KMS-11 (cell line): ENCODE measurements around the gene CLOCK.
A peak's percentile ranks its signal among the peaks of the same experiment; 100 is the strongest.

Experiments used
- H2AFZ ChIP-seq: fragments of 200-600 bp; sonication (generic); 2 replicates; pipeline ENCODE4 v1.6.1; 2016; ENCODE audit warnings: antibody characterized with exemption, mixed run types, low read depth
- H3K27ac ChIP-seq: fragments of 200-600 bp; sonication (generic); 2 replicates; pipeline ENCODE4 v1.6.1; 2016; ENCODE audit warnings: mild to moderate bottlenecking, mixed run types
- H3K27me3 ChIP-seq: fragments of 200-600 bp; sonication (generic); 2 replicates; pipeline ENCODE4 v1.6.1; 2017; ENCODE audit warnings: mild to moderate bottlenecking, low read depth, mixed run types, moderate library complexity; ENCODE audit not compliant: insufficient read depth
- H3K36me3 ChIP-seq: fragments of 200-600 bp; sonication (generic); 2 replicates; pipeline ENCODE4 v1.6.1; 2017; ENCODE audit warnings: mild to moderate bottlenecking, mixed run types; ENCODE audit not compliant: insufficient read depth
- H3K4me1 ChIP-seq: fragments of 200-600 bp; sonication (generic); 2 replicates; pipeline ENCODE4 v1.6.1; 2016; ENCODE audit warnings: mild to moderate bottlenecking, low read depth, mixed run types; ENCODE audit not compliant: poor library complexity, severe bottlenecking
- H3K4me2 ChIP-seq: fragments of 200-600 bp; sonication (generic); 2 replicates; pipeline ENCODE4 v1.7.0; 2016; ENCODE audit warnings: mild to moderate bottlenecking, mixed run types
- H3K4me3 ChIP-seq: fragments of 200-600 bp; sonication (generic); IDR thresholded peaks from 2 replicates; pipeline ENCODE4 v1.6.1; 2017; ENCODE audit warnings: low read depth, low read length, mixed read lengths; ENCODE audit not compliant: insufficient read depth
- H3K79me2 ChIP-seq: fragments of 200-600 bp; sonication (generic); 2 replicates; pipeline ENCODE4 v1.6.1; 2016; ENCODE audit warnings: low read depth, mixed run types; ENCODE audit not compliant: insufficient read depth
- H3K9ac ChIP-seq: fragments of 200-600 bp; sonication (generic); 2 replicates; pipeline ENCODE4 v1.6.1; 2016; ENCODE audit warnings: mild to moderate bottlenecking, mixed run types
- H4K20me1 ChIP-seq: fragments of 200-600 bp; sonication (generic); 2 replicates; pipeline ENCODE4 v1.6.1; 2016; ENCODE audit warnings: mild to moderate bottlenecking, mixed run types; ENCODE audit not compliant: insufficient read depth
- TF ChIP-seq, protein P1 (sequence below): fragments of 200-600 bp; sonication (generic); conservative IDR thresholded peaks from 2 replicates; pipeline ENCODE4 v1.6.1; 2017; ENCODE audit warnings: low read depth, mild to moderate bottlenecking, antibody characterized with exemption, low read length, moderate library complexity, mixed read lengths

CLOCK gene

DNA sequence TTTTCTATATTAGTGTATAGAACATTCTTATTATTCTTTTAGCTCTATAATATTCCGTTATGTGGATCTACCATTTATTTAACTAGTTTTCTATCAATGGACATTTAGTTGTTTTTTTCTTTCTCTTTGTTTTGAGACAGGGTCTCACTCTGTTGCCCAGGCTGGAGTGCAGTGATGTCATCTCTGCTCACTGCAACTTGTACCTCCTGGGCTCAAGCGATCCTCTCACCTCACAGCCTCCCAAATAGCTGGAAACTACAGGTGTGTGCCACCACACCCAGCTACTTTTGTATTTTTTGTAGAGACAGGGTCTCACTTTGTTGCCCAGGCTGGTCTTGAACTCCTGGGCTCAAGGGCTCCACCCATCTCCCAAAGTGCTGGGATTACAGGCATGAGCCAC lies 140.2 kb downstream of the CLOCK start:
- peaks cover 80% of the 10 kb centered on the region for H3K79me2 ChIP-seq
- TF ChIP-seq, protein P1, sequence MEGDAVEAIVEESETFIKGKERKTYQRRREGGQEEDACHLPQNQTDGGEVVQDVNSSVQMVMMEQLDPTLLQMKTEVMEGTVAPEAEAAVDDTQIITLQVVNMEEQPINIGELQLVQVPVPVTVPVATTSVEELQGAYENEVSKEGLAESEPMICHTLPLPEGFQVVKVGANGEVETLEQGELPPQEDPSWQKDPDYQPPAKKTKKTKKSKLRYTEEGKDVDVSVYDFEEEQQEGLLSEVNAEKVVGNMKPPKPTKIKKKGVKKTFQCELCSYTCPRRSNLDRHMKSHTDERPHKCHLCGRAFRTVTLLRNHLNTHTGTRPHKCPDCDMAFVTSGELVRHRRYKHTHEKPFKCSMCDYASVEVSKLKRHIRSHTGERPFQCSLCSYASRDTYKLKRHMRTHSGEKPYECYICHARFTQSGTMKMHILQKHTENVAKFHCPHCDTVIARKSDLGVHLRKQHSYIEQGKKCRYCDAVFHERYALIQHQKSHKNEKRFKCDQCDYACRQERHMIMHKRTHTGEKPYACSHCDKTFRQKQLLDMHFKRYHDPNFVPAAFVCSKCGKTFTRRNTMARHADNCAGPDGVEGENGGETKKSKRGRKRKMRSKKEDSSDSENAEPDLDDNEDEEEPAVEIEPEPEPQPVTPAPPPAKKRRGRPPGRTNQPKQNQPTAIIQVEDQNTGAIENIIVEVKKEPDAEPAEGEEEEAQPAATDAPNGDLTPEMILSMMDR = no peak
- no peak overlapping the region for H3K4me3 ChIP-seq
- H3K27ac ChIP-seq = no peak overlapping the region
- no peaks in the 10 kb centered on the region for H3K27me3 ChIP-seq
- H3K4me2 ChIP-seq = no peak overlapping the region
- H3K36me3 ChIP-seq = peaks cover 5% of the 10 kb centered on the region; the same call in 1 of the 2 replicates
- peaks cover 8% of the 10 kb centered on the region; the same call in 1 of the 2 replicates for H4K20me1 ChIP-seq
- H3K4me1 ChIP-seq = no peaks in the 10 kb centered on the region
- no peak overlapping the region for H3K9ac ChIP-seq
- no peak overlapping the region for H2AFZ ChIP-seq

DNA sequence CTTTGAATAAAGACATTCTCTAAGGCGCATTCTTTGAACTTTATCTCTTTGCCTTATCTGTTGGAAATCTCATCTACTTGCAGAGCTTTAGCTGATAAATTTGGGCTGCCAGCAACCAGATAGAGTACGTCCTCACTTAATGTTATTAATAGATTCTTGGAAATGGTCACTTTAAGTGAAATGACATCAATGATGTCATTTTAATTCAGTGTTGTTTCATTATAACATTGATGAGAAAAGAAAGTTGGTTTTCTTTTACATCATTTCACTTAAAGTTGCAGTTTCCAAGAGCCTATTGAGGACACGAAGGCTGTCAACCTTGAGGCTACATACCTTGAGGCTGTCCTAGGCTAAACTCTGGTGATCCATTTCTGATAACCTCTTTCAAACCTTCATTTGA lies 141.6 kb downstream of the CLOCK start:
- Histone ChIP-seq H4K20me1 (peaks cover 12% of the 10 kb centered on the region; the same call in 1 of the 2 replicates), H2AFZ (no peak overlapping the region), H3K36me3 (peaks cover 5% of the 10 kb centered on the region; the same call in 1 of the 2 replicates), H3K79me2 (peaks cover 78% of the 10 kb centered on the region), H3K27ac (no peak overlapping the region), H3K4me1 (peaks cover 4% of the 10 kb centered on the region), H3K27me3 (no peaks in the 10 kb centered on the region), H3K9ac (no peak overlapping the region), H3K4me3 (no peak overlapping the region), H3K4me2 (no peak overlapping the region)
- TF ChIP-seq, protein P1 = no peak

DNA sequence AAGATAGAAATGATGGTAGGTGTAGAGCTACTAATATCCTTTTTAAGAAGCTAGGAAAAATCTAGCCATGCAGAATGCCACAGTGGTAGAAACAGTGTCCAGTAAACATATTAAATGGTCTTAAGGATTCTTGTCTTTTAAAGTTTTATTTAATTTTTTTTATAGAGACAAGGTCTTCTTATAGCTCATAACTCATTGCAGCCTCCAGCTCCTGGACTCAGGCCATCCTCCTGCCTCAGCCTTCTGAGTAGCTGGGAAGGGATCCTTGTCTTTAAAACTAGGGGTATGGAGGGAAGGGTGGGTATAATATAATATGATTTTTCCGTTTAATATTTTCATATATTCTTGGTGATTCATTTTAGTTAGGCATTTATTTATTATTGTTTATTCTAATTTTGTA lies 147.1 kb downstream of the CLOCK start:
- TF ChIP-seq, protein P1 = no peak
- peaks cover 38% of the 10 kb centered on the region for H3K4me1 ChIP-seq
- H4K20me1 ChIP-seq = peaks cover 15% of the 10 kb centered on the region
- peak overlapping the region; percentile 46; the same call in 1 of the 2 replicates for H3K4me2 ChIP-seq
- H3K36me3 ChIP-seq = no peaks in the 10 kb centered on the region; the same call in 1 of the 2 replicates
- H2AFZ ChIP-seq = no peak overlapping the region
- H3K4me3 ChIP-seq = no peak overlapping the region
- H3K79me2 ChIP-seq = peaks cover 66% of the 10 kb centered on the region
- H3K27ac ChIP-seq = no peak overlapping the region
- no peaks in the 10 kb centered on the region for H3K27me3 ChIP-seq
- no peak overlapping the region for H3K9ac ChIP-seq

DNA sequence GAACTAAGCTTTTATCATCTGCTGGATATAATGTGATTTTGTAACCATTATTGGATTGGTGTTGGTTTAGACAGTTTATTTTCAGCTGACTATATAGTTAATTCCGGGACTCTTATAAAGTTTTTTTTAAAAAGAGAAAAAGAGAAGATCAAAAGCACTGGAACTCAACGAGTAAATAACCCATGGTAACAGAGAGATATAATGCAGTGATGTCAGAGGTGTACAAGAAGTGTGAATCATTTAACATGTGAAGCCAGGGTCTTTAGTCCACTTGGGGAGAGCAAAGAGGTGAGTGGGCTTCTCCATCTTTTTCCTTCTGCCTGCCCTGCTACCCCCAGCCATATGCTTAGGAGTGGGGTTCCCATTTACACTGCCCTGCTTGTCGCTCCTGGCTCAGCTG lies 147.7 kb downstream of the CLOCK start:
- H3K27ac ChIP-seq = no peak overlapping the region
- H3K4me2 ChIP-seq = peak overlapping the region; percentile 46
- H4K20me1 ChIP-seq = peaks cover 15% of the 10 kb centered on the region
- peak overlapping the region; percentile 24 for H3K4me3 ChIP-seq
- H3K27me3 ChIP-seq = no peaks in the 10 kb centered on the region
- no peak overlapping the region for H2AFZ ChIP-seq
- H3K36me3 ChIP-seq = no peaks in the 10 kb centered on the region; the same call in 1 of the 2 replicates
- peaks cover 61% of the 10 kb centered on the region for H3K79me2 ChIP-seq
- peaks cover 38% of the 10 kb centered on the region for H3K4me1 ChIP-seq
- H3K9ac ChIP-seq = no peak overlapping the region
- TF ChIP-seq, protein P1 = no peak
